ENCODE data around the gene NSDHL. TPM values are rescaled to one million over a fixed set of nuclear protein-coding genes. Genes with fewer than 3 reads are reported as not detected.

The NSDHL gene
- total RNA-seq, 1 donor from 2014 or later, result 10.4 TPM

DNA sequence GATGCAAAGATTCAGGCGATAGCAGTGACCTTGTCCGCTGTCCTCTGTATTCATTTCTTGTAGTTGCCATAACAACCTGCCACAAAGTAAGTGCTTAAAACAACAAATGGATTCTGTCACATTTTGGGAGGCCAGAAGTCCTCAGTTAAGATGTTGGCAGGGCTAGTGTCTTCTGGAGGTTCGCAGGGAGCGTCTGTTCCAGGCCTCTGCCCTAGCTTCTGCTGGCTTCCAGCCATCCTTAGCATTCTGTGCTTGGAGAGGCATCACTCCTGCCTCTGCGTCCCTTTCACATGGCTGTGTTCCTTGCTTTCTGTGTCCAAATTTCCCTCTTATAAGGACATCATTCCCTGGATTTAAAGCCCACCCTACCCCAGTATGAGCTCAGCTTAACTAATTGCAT lies 35.5 kb downstream of the NSDHL start:
- no peak overlapping the region for H3K27ac ChIP-seq (ENCODE audit: low read depth, low read length)
- H3K27me3 ChIP-seq (ENCODE audit: control insufficient read depth in 3 of 3, insufficient read depth in 3 of 3, low read length in 3 of 3), result no peaks in the 10 kb centered on the region
- H3K4me1 ChIP-seq (ENCODE audit: control insufficient read depth in 3 of 3, insufficient read depth in 3 of 3, low read length in 3 of 3), result no peaks in the 10 kb centered on the region
- H3K36me3 ChIP-seq (ENCODE audit: control insufficient read depth in 3 of 3, insufficient read depth in 3 of 3, low read length in 3 of 3), result peaks cover 16 to 26% (median 18%) of the 10 kb centered on the region in 3 donors
- no peak overlapping the region for H3K4me3 ChIP-seq (ENCODE audit: low read length in 3 of 3)
- no peaks in the 10 kb centered on the region for H3K9me3 ChIP-seq (ENCODE audit: control insufficient read depth in 3 of 3, low read length in 3 of 3)
- H3K9ac ChIP-seq (ENCODE audit: low read depth in 1 of 3, low read length in 3 of 3), result no peak overlapping the region

DNA sequence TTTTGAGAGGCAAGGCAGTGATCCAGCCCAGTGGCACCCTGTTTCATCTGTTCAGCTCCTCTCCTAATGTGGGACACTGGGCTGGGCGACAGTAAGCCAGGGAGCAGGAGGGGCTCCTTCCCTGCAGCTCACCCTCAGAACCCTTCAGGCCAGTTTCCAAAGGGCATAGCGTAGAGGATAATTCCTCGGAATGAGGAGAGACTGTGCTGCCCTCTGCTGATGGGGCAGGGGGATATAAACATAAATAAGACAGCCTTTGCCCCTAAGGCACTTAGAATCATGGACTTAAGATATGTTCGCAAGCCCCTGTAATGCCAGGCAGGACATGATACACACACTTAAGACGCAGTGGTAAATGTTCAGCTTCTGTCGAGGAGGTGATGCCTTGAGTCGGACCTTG lies 39.1 kb downstream of the NSDHL start:
- H3K4me3 ChIP-seq (ENCODE audit: low read length in 3 of 3), result no peak overlapping the region
- H3K27me3 ChIP-seq (ENCODE audit: control insufficient read depth in 3 of 3, insufficient read depth in 3 of 3, low read length in 3 of 3), result no peaks in the 10 kb centered on the region
- peaks cover 13 to 19% (median 14%) of the 10 kb centered on the region in 3 donors for H3K36me3 ChIP-seq (ENCODE audit: control insufficient read depth in 3 of 3, insufficient read depth in 3 of 3, low read length in 3 of 3)
- no peak overlapping the region for H3K27ac ChIP-seq (ENCODE audit: low read depth, low read length)
- H3K9ac ChIP-seq (ENCODE audit: low read depth in 1 of 3, low read length in 3 of 3), result no peak overlapping the region
- H3K9me3 ChIP-seq (ENCODE audit: control insufficient read depth in 3 of 3, low read length in 3 of 3), result no peaks in the 10 kb centered on the region
- no peaks in the 10 kb centered on the region for H3K4me1 ChIP-seq (ENCODE audit: control insufficient read depth in 3 of 3, insufficient read depth in 3 of 3, low read length in 3 of 3)

DNA sequence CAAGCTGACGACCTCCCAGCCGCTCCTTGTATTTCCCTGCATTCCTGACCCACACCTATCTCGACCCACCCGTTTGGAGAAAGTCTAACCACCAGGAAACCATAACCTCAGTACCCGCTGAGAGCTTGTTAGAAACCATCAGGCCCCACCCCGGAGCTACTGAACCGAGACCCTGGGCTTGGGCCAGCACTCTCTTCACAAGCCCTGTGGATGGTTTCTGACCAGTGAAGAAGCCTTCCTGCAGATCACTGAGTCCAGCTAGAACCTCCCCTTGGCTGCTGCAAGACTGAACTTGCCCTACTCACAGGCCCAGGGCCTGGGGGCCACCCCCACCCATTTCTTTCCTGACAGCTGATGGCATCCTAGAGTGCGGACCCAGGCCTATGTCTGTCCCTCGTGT lies 40.4 kb downstream of the NSDHL start:
- no peaks in the 10 kb centered on the region for H3K4me1 ChIP-seq (ENCODE audit: control insufficient read depth in 3 of 3, insufficient read depth in 3 of 3, low read length in 3 of 3)
- peaks cover 0 to 2% (median 0%) of the 10 kb centered on the region in 3 donors for H3K9me3 ChIP-seq (ENCODE audit: control insufficient read depth in 3 of 3, low read length in 3 of 3)
- H3K9ac ChIP-seq (ENCODE audit: low read depth in 1 of 3, low read length in 3 of 3), result no peak overlapping the region
- H3K27me3 ChIP-seq (ENCODE audit: control insufficient read depth in 3 of 3, insufficient read depth in 3 of 3, low read length in 3 of 3), result no peaks in the 10 kb centered on the region
- H3K27ac ChIP-seq (ENCODE audit: low read depth, low read length), result no peak overlapping the region
- peaks cover 12 to 19% (median 13%) of the 10 kb centered on the region in 3 donors for H3K36me3 ChIP-seq (ENCODE audit: control insufficient read depth in 3 of 3, insufficient read depth in 3 of 3, low read length in 3 of 3)
- no peak overlapping the region for H3K4me3 ChIP-seq (ENCODE audit: low read length in 3 of 3)

DNA sequence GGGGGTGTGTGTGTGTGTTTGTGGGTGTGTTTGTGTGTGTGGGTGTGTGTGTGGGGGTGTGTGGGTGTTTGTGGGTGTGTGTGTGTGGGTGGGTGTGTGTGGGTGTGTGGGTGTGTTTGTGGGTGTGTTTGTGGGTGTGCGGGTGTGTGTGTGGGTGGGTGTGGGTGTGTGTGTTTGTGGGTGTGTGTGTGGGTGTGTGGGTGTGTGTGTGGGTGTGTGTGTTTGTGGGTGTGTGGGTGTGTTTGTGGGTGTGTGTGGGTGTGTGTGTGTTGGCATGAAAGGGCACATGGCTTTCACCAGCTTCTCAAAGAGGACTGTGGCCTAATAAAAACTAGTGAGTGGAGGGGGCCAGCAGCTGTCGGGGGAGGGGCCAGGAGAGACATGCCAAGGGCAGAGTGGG lies 41.7 kb downstream of the NSDHL start:
- H3K9ac ChIP-seq (ENCODE audit: low read depth in 1 of 3, low read length in 3 of 3), result no peak overlapping the region
- H3K27ac ChIP-seq (ENCODE audit: low read depth, low read length), result no peak overlapping the region
- H3K9me3 ChIP-seq (ENCODE audit: control insufficient read depth in 3 of 3, low read length in 3 of 3), result peaks cover 0 to 2% (median 0%) of the 10 kb centered on the region in 3 donors
- no peak overlapping the region for H3K4me3 ChIP-seq (ENCODE audit: low read length in 3 of 3)
- H3K36me3 ChIP-seq (ENCODE audit: control insufficient read depth in 3 of 3, insufficient read depth in 3 of 3, low read length in 3 of 3), result peaks cover 9 to 12% (median 12%) of the 10 kb centered on the region in 3 donors
- no peaks in the 10 kb centered on the region for H3K4me1 ChIP-seq (ENCODE audit: control insufficient read depth in 3 of 3, insufficient read depth in 3 of 3, low read length in 3 of 3)
- no peaks in the 10 kb centered on the region for H3K27me3 ChIP-seq (ENCODE audit: control insufficient read depth in 3 of 3, insufficient read depth in 3 of 3, low read length in 3 of 3)

DNA sequence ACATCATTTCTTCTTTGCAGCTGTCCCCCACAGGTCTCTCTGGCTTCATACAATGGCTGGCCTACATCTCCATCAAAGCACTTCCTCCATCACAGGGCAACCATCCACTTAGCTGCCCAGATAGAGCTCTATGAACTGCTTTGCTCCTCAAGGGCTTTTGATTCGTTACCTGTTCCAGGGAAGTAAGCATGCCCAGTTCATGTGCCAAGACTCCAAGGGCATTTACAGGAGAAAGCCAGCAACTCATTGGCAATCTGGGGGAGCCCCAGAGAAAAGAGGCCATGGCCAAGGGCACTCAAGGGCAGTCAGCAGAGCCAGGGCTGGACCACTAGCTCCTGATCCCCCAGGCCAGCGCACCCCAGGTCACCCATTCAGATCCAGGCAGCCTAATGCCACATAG lies 42.5 kb downstream of the NSDHL start:
- no peak overlapping the region for H3K4me3 ChIP-seq (ENCODE audit: low read length in 3 of 3)
- peaks cover 6 to 12% (median 9%) of the 10 kb centered on the region in 3 donors for H3K36me3 ChIP-seq (ENCODE audit: control insufficient read depth in 3 of 3, insufficient read depth in 3 of 3, low read length in 3 of 3)
- H3K4me1 ChIP-seq (ENCODE audit: control insufficient read depth in 3 of 3, insufficient read depth in 3 of 3, low read length in 3 of 3), result no peaks in the 10 kb centered on the region
- no peaks in the 10 kb centered on the region for H3K27me3 ChIP-seq (ENCODE audit: control insufficient read depth in 3 of 3, insufficient read depth in 3 of 3, low read length in 3 of 3)
- no peak overlapping the region for H3K27ac ChIP-seq (ENCODE audit: low read depth, low read length)
- peaks cover 0 to 2% (median 0%) of the 10 kb centered on the region in 3 donors for H3K9me3 ChIP-seq (ENCODE audit: control insufficient read depth in 3 of 3, low read length in 3 of 3)
- H3K9ac ChIP-seq (ENCODE audit: low read depth in 1 of 3, low read length in 3 of 3), result no peak overlapping the region

DNA sequence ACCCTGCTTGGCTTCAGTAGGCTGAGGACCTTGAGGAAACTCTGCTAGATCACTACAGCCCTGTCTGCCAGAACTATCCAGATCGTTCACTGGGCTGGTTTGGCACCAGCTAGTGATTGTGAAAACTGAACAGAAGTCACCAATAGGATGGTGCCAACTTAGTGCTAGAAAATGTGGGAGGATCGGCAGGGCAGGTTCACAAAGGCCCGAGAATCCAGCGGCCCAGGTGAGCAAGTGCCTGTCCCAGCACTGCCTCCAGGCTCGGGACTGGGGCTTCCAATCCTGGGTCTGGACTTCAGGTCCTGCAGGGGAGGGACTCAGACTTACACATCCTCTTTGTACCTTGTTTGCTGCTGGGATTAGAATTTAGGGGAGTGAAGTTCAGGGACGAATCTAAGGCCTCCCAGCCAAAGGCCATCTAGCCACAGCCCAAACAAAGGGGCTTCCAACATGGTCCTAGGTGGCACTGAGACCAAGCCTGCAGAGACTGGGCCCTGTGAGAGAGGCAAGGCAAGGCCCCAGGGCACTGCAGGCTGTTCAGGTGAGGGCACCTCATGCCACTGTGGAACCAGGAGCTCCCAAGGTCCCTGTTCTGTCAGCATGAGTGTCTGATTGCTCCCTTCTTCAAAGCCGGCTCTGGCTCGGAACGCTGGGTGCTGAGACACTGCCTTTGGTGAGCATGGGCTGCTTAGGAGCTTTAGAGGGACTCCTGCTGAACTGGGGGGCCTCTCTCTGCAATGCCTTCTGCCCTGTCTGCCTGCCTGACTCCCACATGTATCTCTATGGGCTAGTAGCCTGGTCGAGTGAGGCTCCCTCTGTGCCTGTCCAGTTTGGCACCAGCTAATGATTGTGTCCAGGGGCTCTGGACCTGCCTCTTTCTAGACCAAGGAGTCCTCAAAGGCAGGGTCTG lies 46.3 kb downstream of the NSDHL start:
- H3K36me3 ChIP-seq (ENCODE audit: control insufficient read depth in 3 of 3, insufficient read depth in 3 of 3, low read length in 3 of 3), result no peaks in the 10 kb centered on the region

DNA sequence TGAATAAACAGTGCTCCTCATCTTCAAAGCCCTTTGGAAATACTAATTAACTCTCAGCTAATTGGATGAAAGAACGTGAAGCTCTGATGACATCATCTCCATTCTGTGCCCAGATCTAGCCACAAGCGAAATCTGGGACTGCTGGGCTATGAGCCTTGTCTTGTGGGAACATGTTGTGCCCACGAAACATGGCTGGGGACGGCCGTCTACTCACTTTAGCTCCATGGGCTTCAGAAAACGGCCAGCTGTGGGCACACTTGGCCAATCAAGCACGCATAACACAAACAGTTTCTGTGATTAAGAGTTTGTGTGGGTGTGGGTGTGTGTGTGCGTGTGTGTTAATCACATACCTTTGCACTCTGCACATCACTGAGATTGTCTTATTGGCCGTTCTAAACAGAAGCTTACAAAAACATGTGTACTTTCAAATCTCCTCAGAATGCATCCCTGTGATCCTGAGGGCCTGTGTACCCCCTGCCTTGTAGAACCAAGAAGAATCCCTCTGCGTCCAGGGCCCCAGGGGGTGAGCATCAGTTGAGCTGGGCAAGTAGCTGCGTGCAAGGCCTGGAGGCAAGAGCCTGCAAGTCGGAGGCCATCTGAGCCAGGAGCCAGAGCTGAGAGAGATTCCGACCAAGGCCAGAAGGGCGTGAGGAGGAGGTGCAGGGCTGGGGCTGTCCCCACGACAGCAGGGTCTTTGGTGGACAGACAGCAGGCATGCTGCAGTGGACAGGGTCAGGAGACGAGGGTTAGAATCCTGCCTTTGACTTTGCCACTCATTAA lies 48.3 kb downstream of the NSDHL start:
- Histone ChIP-seq H3K27me3 (ENCODE audit: control insufficient read depth in 3 of 3, insufficient read depth in 3 of 3, low read length in 3 of 3) (no peaks in the 10 kb centered on the region), H3K27ac (ENCODE audit: low read depth, low read length) (no peak overlapping the region), H3K4me3 (ENCODE audit: low read length in 3 of 3) (no peak overlapping the region), H3K36me3 (ENCODE audit: control insufficient read depth in 3 of 3, insufficient read depth in 3 of 3, low read length in 3 of 3) (no peaks in the 10 kb centered on the region), H3K9ac (ENCODE audit: low read depth in 1 of 3, low read length in 3 of 3) (no peak overlapping the region), H3K4me1 (ENCODE audit: control insufficient read depth in 3 of 3, insufficient read depth in 3 of 3, low read length in 3 of 3) (no peaks in the 10 kb centered on the region), H3K9me3 (ENCODE audit: control insufficient read depth in 3 of 3, low read length in 3 of 3) (peaks cover 0 to 2% (median 0%) of the 10 kb centered on the region in 3 donors)

More for the DNA sequence above, 46.3 kb downstream of the NSDHL start:
- Histone ChIP-seq H3K4me3 (ENCODE audit: low read length in 3 of 3) (no peak overlapping the region), H3K27ac (ENCODE audit: low read depth, low read length) (no peak overlapping the region), H3K9ac (ENCODE audit: low read depth in 1 of 3, low read length in 3 of 3) (no peak overlapping the region), H3K4me1 (ENCODE audit: control insufficient read depth in 3 of 3, insufficient read depth in 3 of 3, low read length in 3 of 3) (no peaks in the 10 kb centered on the region), H3K9me3 (ENCODE audit: control insufficient read depth in 3 of 3, low read length in 3 of 3) (peaks cover 0 to 2% (median 0%) of the 10 kb centered on the region in 3 donors), H3K27me3 (ENCODE audit: control insufficient read depth in 3 of 3, insufficient read depth in 3 of 3, low read length in 3 of 3) (no peaks in the 10 kb centered on the region)

DNA sequence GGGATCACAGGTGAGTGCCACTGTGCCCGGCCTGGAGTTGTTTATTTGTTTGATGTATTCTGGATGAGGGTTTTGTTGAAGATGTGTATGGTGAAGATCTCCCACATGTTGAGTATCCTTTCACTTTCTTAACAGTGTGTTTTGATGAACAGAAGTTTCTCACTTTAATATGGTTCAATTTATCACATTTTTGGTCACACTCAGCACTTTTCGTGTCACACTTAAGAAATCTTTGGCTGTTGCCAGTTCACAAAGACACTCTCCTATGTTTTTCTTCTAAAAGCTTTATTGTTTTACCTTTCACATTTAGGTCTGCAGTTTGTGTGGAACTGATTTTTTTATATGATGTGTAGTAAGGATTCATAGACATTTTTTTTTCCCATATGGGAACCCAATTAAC lies 50.4 kb downstream of the NSDHL start:
- Histone ChIP-seq H3K4me1 (ENCODE audit: control insufficient read depth in 3 of 3, insufficient read depth in 3 of 3, low read length in 3 of 3) (no peaks in the 10 kb centered on the region), H3K27ac (ENCODE audit: low read depth, low read length) (no peak overlapping the region), H3K9ac (ENCODE audit: low read depth in 1 of 3, low read length in 3 of 3) (no peak overlapping the region), H3K9me3 (ENCODE audit: control insufficient read depth in 3 of 3, low read length in 3 of 3) (no peaks in the 10 kb centered on the region), H3K27me3 (ENCODE audit: control insufficient read depth in 3 of 3, insufficient read depth in 3 of 3, low read length in 3 of 3) (peaks cover 0 to 3% (median 0%) of the 10 kb centered on the region in 3 donors), H3K4me3 (ENCODE audit: low read length in 3 of 3) (no peak overlapping the region), H3K36me3 (ENCODE audit: control insufficient read depth in 3 of 3, insufficient read depth in 3 of 3, low read length in 3 of 3) (no peaks in the 10 kb centered on the region)

DNA sequence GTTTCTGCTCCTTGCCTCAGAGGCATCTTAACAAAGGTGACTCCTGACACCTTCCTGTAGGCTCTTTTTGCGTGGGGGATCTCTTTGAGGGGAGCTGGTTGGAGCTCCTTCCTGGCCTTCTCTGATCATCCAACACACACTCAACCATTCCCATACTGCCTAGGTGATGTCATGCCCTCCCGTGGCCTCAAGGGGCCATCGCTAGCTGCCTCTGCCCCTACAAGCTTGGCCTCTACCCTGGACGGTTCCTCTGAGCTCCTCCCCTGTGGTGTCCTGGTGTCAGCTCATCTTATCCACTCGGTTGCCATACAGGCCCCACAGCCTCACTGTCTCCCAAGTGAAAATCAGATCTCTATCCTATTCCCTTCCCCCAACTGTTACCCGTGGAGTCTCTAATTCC lies 53.3 kb downstream of the NSDHL start:
- H3K9me3 ChIP-seq (ENCODE audit: control insufficient read depth in 3 of 3, low read length in 3 of 3), result no peaks in the 10 kb centered on the region
- H3K27me3 ChIP-seq (ENCODE audit: control insufficient read depth in 3 of 3, insufficient read depth in 3 of 3, low read length in 3 of 3), result peaks cover 0 to 3% (median 0%) of the 10 kb centered on the region in 3 donors
- H3K4me1 ChIP-seq (ENCODE audit: control insufficient read depth in 3 of 3, insufficient read depth in 3 of 3, low read length in 3 of 3), result no peaks in the 10 kb centered on the region
- no peaks in the 10 kb centered on the region for H3K36me3 ChIP-seq (ENCODE audit: control insufficient read depth in 3 of 3, insufficient read depth in 3 of 3, low read length in 3 of 3)
- no peak overlapping the region for H3K27ac ChIP-seq (ENCODE audit: low read depth, low read length)
- H3K4me3 ChIP-seq (ENCODE audit: low read length in 3 of 3), result no peak overlapping the region
- H3K9ac ChIP-seq (ENCODE audit: low read depth in 1 of 3, low read length in 3 of 3), result no peak overlapping the region

DNA sequence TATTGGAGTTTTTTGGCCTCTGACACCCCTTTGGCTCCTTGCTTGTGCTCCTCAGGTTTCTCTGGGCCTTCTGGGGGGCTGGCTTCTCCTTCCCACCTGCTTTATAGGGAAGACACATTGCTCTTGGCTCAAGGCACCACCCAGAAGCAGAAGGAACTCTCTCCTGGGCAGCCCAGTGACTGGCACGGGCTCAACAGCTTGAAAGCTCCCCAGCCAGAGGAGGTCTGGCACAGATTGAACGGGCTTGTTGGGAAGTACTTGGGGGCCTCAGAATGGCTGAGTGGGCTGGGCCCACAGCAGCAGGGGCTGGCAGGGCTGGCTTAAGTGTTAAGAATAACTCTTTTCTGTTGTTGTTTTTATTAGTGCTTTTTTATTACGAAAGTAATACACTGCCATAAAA lies 55.9 kb downstream of the NSDHL start:
- Histone ChIP-seq H3K27ac (ENCODE audit: low read depth, low read length) (no peak overlapping the region), H3K27me3 (ENCODE audit: control insufficient read depth in 3 of 3, insufficient read depth in 3 of 3, low read length in 3 of 3) (peaks cover 0 to 11% (median 7%) of the 10 kb centered on the region in 3 donors), H3K9ac (ENCODE audit: low read depth in 1 of 3, low read length in 3 of 3) (no peak overlapping the region), H3K36me3 (ENCODE audit: control insufficient read depth in 3 of 3, insufficient read depth in 3 of 3, low read length in 3 of 3) (no peaks in the 10 kb centered on the region), H3K4me1 (ENCODE audit: control insufficient read depth in 3 of 3, insufficient read depth in 3 of 3, low read length in 3 of 3) (no peaks in the 10 kb centered on the region), H3K9me3 (ENCODE audit: control insufficient read depth in 3 of 3, low read length in 3 of 3) (no peaks in the 10 kb centered on the region), H3K4me3 (ENCODE audit: low read length in 3 of 3) (no peak overlapping the region)
